H1 (cell line): ENCODE measurements around the gene ADCK1.
"Not testable (repeated sequence)": the region's sequence is repeated elsewhere in the genome, so short reads cannot be mapped to it uniquely, and the experiment has no call there.

Source experiments
- CBX5 ChIP-seq: fragments of 300-800, 300-1000 bp; sonication (generic); IDR thresholded peaks from 2 replicates; pipeline ENCODE4 v1.7.1; 2016; ENCODE audit warnings: antibody characterized with exemption, low read length, low read depth
- CTCF ChIP-seq, 3 experiments: IDR thresholded peaks; 1 replicate in 2 of 3; 2 replicates in 1 of 3; pipeline versions ENCODE4 v1.5.1 to v1.6.1; 2011; ENCODE audit warnings: low read length in 3 of 3, mild to moderate bottlenecking in 3 of 3, inconsistent platforms in 2 of 3, low read depth in 1 of 3, moderate library complexity in 1 of 3; ENCODE audit not compliant: insufficient read depth in 1 of 3; ENCODE audit errors: control extremely low read depth in 1 of 3
- EZH2 ChIP-seq: fragments of 200-600 bp; sonication (generic); IDR thresholded peaks from 2 replicates; pipeline ENCODE4 v1.7.1; 2012; ENCODE audit warnings: low read depth, mild to moderate bottlenecking, moderate library complexity, low read length, inconsistent platforms; ENCODE audit not compliant: severe bottlenecking
- KDM1A ChIP-seq: fragments of 200-600, 300-600 bp; sonication (generic); IDR thresholded peaks from 2 replicates; pipeline ENCODE4 v1.7.1; 2016; ENCODE audit warnings: mild to moderate bottlenecking, low read length, borderline replicate concordance
- TCF12 ChIP-seq: IDR thresholded peaks from 2 replicates; pipeline ENCODE4 v1.6.1; 2011; ENCODE audit warnings: low read depth, mild to moderate bottlenecking, low read length

- TF ChIP-seq CTCF (IDR thresholded peaks at IDR 0.05; ENCODE audit: control extremely low read depth in 1 of 3, insufficient read depth in 1 of 3, low read depth in 1 of 3, low read length in 3 of 3); KDM1A; CBX5; EZH2; TCF12: not testable (repeated sequence)
Observed at GRCh38 chr14:77959686-77960085, 159.8 kb downstream of the ADCK1 start.
